ENCODE data around the gene TMEM40.

TMEM40 gene

GRCh38 chr3:12759097-12759679 is at the start of gene TMEM40:
Gene TMEM40, minus strand, starts transcription at chr3:12759259. Its CDS starts 9,427 bp downstream, at chr3:12749832.
- DNase-seq (ENCODE audit: low spot score) = no peak
- no peak for TF ChIP-seq CTCF (IDR thresholded peaks at IDR 0.05; ENCODE audit: extremely low read depth, missing control alignments)

- DNase-seq (ENCODE audit: low spot score) = no peak
- TF ChIP-seq CTCF (IDR thresholded peaks at IDR 0.05; ENCODE audit: extremely low read depth, missing control alignments) = no peak
Measured at GRCh38 chr3:12808587-12808986, 49.5 kb upstream of the TMEM40 start.

- TF ChIP-seq CTCF (IDR thresholded peaks at IDR 0.05; ENCODE audit: extremely low read depth, missing control alignments) = no peak
- DNase-seq (ENCODE audit: low spot score) = no peak
Measured at GRCh38 chr3:12807601-12808359, 48.7 kb upstream of the TMEM40 start.

- TF ChIP-seq CTCF (IDR thresholded peaks at IDR 0.05; ENCODE audit: extremely low read depth, missing control alignments) = no peak
- no peak for DNase-seq (ENCODE audit: low spot score)
Measured at GRCh38 chr3:12807066-12807465, 48.0 kb upstream of the TMEM40 start.

- DNase-seq (ENCODE audit: low spot score) = no peak
- TF ChIP-seq CTCF (IDR thresholded peaks at IDR 0.05; ENCODE audit: extremely low read depth, missing control alignments) = no peak
Measured at GRCh38 chr3:12803371-12803770, 44.3 kb upstream of the TMEM40 start.

- DNase-seq (ENCODE audit: low spot score) = no peak
- no peak for TF ChIP-seq CTCF (IDR thresholded peaks at IDR 0.05; ENCODE audit: extremely low read depth, missing control alignments)
Measured at GRCh38 chr3:12799525-12800440, 40.7 kb upstream of the TMEM40 start.

Measured in GM20000 (cell line).